Measurements from ENCODE around the gene MIB1.

MIB1 gene

GRCh38 chr18:21820033-21820810, 79.6 kb downstream of the MIB1 start:
- no peak for TF ChIP-seq ZFX (IDR thresholded peaks at IDR 0.05)
- TF ChIP-seq, protein P1, sequence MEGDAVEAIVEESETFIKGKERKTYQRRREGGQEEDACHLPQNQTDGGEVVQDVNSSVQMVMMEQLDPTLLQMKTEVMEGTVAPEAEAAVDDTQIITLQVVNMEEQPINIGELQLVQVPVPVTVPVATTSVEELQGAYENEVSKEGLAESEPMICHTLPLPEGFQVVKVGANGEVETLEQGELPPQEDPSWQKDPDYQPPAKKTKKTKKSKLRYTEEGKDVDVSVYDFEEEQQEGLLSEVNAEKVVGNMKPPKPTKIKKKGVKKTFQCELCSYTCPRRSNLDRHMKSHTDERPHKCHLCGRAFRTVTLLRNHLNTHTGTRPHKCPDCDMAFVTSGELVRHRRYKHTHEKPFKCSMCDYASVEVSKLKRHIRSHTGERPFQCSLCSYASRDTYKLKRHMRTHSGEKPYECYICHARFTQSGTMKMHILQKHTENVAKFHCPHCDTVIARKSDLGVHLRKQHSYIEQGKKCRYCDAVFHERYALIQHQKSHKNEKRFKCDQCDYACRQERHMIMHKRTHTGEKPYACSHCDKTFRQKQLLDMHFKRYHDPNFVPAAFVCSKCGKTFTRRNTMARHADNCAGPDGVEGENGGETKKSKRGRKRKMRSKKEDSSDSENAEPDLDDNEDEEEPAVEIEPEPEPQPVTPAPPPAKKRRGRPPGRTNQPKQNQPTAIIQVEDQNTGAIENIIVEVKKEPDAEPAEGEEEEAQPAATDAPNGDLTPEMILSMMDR (conservative IDR thresholded peaks at IDR 0.05): peak; percentile 89
- H3K27ac ChIP-seq: no peak overlapping the region

- TF ChIP-seq ZFX (IDR thresholded peaks at IDR 0.05): no peak
- TF ChIP-seq, protein P1 (conservative IDR thresholded peaks at IDR 0.05): no peak
These were observed 80.2 kb downstream of the MIB1 start for GRCh38 chr18:21820811-21821143.

DNA sequence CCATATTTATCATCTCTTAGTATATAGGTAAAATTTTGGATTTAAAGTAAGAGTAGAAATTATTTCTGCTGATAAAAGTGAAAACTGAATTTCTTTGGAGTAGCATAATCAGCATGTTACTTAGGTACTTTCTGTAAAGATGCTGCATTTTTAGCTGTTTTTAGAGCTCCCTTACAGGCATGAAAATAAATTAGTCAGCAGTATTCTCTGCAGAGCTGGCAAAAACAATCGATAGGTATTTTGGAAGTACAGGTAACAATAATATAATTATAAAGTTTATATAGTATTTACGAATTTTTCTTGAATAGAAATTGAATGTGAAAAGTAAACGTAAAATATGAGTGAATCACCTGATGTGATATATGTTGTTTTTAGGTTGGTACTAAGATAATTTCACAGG, 83.3 kb downstream of the MIB1 start:
- no peak overlapping the region for H3K27ac ChIP-seq
- TF ChIP-seq, protein P1 (conservative IDR thresholded peaks at IDR 0.05): no peak
- TF ChIP-seq ZFX (IDR thresholded peaks at IDR 0.05): no peak

More at GRCh38 chr18:21820811-21821143, 80.2 kb downstream of the MIB1 start:
- H3K27ac ChIP-seq: no peak overlapping the region

DNA sequence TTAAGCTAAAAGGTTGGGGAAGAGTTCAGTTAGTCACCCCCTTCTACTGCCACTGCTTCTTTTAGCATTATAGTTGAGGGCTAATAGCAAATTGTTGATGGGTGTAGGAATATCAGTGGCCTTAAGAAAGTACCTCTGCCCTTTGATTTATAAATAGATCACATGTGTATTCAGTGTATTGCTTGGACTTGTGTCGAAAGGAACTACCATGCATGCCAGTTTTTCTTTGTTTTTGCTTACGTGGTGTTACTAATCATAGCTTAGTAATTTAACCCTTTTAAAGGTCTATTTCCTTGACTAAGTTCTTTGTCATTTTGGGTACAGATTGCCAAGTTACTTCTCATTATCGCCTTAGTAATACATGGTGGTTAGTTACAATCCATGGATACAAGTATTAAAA, 85.6 kb downstream of the MIB1 start:
- H3K27ac ChIP-seq: no peak overlapping the region

DNA sequence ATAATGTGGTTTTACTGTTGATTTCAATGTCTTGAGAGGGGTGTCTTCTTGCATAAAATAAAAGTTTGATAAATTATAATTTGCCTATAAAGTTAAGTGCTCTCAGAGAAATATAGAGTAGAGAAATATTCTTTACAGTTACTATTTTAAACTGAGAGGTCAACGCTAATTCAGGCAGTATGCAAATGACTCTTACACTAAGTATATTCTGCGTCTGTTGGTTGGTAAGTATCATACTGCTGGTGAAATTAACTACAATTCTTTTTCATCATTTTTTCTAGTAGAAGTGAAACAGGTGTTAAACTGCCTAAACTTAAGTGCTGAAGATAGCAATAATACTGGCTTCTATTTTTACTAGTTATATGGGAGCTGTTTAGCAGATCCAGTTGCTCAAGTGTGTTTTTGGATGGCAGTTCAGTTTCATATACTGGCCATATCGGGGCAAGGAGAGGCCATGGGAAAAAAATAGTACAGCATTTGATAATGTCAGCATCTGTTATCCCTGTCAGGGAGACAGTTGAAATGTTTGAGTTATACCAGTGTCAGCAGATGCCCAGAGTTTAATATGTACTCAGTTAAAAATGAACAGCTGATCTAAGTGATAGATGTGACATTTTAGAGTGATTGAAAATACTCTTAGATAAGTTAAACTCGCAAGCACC, 86.2 kb downstream of the MIB1 start:
- TF ChIP-seq ZFX (IDR thresholded peaks at IDR 0.05): no peak
- TF ChIP-seq, protein P1 (conservative IDR thresholded peaks at IDR 0.05): no peak
- no peak overlapping the region for H3K27ac ChIP-seq

More for the DNA sequence above, 85.6 kb downstream of the MIB1 start:
- TF ChIP-seq, protein P1 (conservative IDR thresholded peaks at IDR 0.05): no peak
- TF ChIP-seq ZFX (IDR thresholded peaks at IDR 0.05): no peak

GRCh38 chr18:21830532-21830931, 89.9 kb downstream of the MIB1 start:
- H3K27ac ChIP-seq: no peak overlapping the region
- TF ChIP-seq, protein P1 (conservative IDR thresholded peaks at IDR 0.05): no peak
- TF ChIP-seq ZFX (IDR thresholded peaks at IDR 0.05): no peak

- no peak for TF ChIP-seq ZFX (IDR thresholded peaks at IDR 0.05)
- TF ChIP-seq, protein P1 (conservative IDR thresholded peaks at IDR 0.05): no peak
- H3K27ac ChIP-seq: no peak overlapping the region
These were observed 90.8 kb downstream of the MIB1 start for GRCh38 chr18:21831413-21831831.
